ENCODE measurements around the gene ELMO1.

- TF ChIP-seq CTCF (IDR thresholded peaks at IDR 0.05; ENCODE audit: borderline replicate concordance, extremely low read depth, low read length, poor library complexity, severe bottlenecking) (no peak), EZH2 (IDR thresholded peaks at IDR 0.05; ENCODE audit: borderline replicate concordance, low read depth, low read length, severe bottlenecking) (no peak)
These were observed 46.3 kb upstream of the ELMO1 start for GRCh38 chr7:37494926-37495325.

All from DND-41 (cell line).